IPS DF 6.9 (cell line): ENCODE measurements around the gene MACROD2.

ENCODE experiments used
- DNase-seq: peaks from one replicate; pipeline ENCODE4 v3.0.0-alpha.2; 2013; ENCODE audit warnings: low read depth, low spot score
- H3K27ac ChIP-seq: one replicate; pipeline ENCODE4 v1.5.1; 2013; ENCODE audit warnings: low read length, control low read depth
- H3K27me3 ChIP-seq: 2 replicates; pipeline ENCODE4 v1.6.1; 2013; ENCODE audit warnings: mild to moderate bottlenecking, low read length; ENCODE audit not compliant: control insufficient read depth, insufficient read depth
- H3K36me3 ChIP-seq: 2 replicates; pipeline ENCODE4 v1.6.1; 2013; ENCODE audit warnings: low read length; ENCODE audit not compliant: control insufficient read depth, insufficient read depth
- H3K4me1 ChIP-seq: 2 replicates; pipeline ENCODE4 v1.6.1; 2013; ENCODE audit warnings: low read length; ENCODE audit not compliant: control insufficient read depth, insufficient read depth
- H3K4me3 ChIP-seq: 2 replicates; pipeline ENCODE4 v1.5.1; 2013; ENCODE audit warnings: mild to moderate bottlenecking, low read length
- H3K9me3 ChIP-seq: 2 replicates; pipeline ENCODE4 v1.6.1; 2013; ENCODE audit warnings: low read length, inconsistent platforms; ENCODE audit not compliant: control insufficient read depth, insufficient read depth
- WGBS: extraction: QIAGEN DNeasy Blood & Tissue Kit; methylation state at CpG from one replicate; pipeline ENCODE4 v1.1.7; 2013; ENCODE audit warnings: mixed read lengths, missing lambda C conversion rate; ENCODE audit not compliant: insufficient read length, insufficient coverage; 5-methylcytosine and 5-hydroxymethylcytosine counted together

Gene MACROD2

GRCh38 chr20:14685183-14685582, 689.9 kb downstream of the MACROD2 start:
- Histone ChIP-seq H3K4me3 (no peak overlapping the region), H3K4me1 (no peaks in the 10 kb centered on the region), H3K27me3 (no peaks in the 10 kb centered on the region), H3K36me3 (no peaks in the 10 kb centered on the region), H3K9me3 (no peaks in the 10 kb centered on the region), H3K27ac (no peak overlapping the region)
- WGBS: no CpG with 5 or more reads among the region's 3 CpGs
- no peak for DNase-seq

GRCh38 chr20:14687313-14687712, 692.0 kb downstream of the MACROD2 start:
- no peaks in the 10 kb centered on the region for H3K27me3 ChIP-seq
- no peaks in the 10 kb centered on the region for H3K4me1 ChIP-seq
- no peaks in the 10 kb centered on the region for H3K36me3 ChIP-seq
- DNase-seq: no peak
- no peaks in the 10 kb centered on the region for H3K9me3 ChIP-seq
- no CpG with 5 or more reads among the region's 2 CpGs for WGBS
- no peak overlapping the region for H3K27ac ChIP-seq
- no peak overlapping the region for H3K4me3 ChIP-seq

GRCh38 chr20:14688005-14688404, 692.7 kb downstream of the MACROD2 start:
- Histone ChIP-seq H3K27me3 (no peaks in the 10 kb centered on the region), H3K36me3 (no peaks in the 10 kb centered on the region), H3K27ac (no peak overlapping the region), H3K4me1 (no peaks in the 10 kb centered on the region), H3K4me3 (no peak overlapping the region), H3K9me3 (no peaks in the 10 kb centered on the region)
- WGBS: no CpG with 5 or more reads among the region's 2 CpGs
- no peak for DNase-seq

DNA sequence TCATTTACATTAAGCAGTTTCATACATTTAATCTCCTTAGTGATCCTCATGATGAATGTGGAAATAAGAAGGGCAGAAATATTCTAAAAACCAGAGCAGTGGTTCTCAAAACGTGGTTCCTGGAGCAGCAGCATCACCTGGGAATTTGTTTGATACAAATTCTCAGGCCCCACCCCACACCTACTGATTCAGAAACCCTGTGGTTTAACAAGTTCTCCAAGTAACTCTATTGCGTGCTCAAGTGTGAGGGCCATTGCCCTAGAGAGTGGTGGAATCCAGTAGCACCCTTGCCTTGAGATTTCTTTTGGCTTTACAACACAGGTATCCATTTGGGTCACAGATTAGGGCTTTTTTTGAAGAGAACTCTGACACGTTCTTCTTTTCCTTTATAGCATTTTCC, 696.7 kb downstream of the MACROD2 start:
- no CpG with 5 or more reads among the region's 3 CpGs for WGBS
- no peaks in the 10 kb centered on the region for H3K9me3 ChIP-seq

DNA sequence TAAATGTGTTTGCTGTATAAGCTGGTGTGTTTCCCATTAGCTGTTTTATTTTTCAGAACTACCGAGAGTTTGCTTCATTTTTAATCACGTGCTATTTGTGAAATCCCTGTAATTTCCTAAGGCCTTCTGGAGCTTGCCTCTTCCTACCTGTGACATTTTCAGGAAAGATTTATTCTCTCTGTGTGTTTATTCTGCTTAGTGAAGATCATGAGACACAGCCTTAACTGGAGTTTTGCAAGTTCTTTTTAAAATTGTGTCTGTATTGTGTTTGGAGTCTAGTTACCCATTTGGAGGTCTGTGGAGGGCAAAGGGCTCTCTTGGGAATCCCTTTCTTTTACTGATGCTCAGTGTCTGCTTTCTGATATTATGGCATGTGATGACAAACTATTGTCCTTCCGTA, 701.2 kb downstream of the MACROD2 start:
- H3K27me3 ChIP-seq: no peaks in the 10 kb centered on the region
- no peak for DNase-seq
- WGBS: no CpG with 5 or more reads among the region's 3 CpGs
- H3K4me1 ChIP-seq: no peaks in the 10 kb centered on the region
- H3K9me3 ChIP-seq: no peaks in the 10 kb centered on the region
- H3K36me3 ChIP-seq: no peaks in the 10 kb centered on the region
- no peak overlapping the region for H3K4me3 ChIP-seq
- no peak overlapping the region for H3K27ac ChIP-seq

More for the DNA sequence above, 696.7 kb downstream of the MACROD2 start:
- H3K4me3 ChIP-seq: no peak overlapping the region
- no peak for DNase-seq
- H3K27ac ChIP-seq: no peak overlapping the region
- no peaks in the 10 kb centered on the region for H3K27me3 ChIP-seq
- no peaks in the 10 kb centered on the region for H3K36me3 ChIP-seq
- H3K4me1 ChIP-seq: no peaks in the 10 kb centered on the region

DNA sequence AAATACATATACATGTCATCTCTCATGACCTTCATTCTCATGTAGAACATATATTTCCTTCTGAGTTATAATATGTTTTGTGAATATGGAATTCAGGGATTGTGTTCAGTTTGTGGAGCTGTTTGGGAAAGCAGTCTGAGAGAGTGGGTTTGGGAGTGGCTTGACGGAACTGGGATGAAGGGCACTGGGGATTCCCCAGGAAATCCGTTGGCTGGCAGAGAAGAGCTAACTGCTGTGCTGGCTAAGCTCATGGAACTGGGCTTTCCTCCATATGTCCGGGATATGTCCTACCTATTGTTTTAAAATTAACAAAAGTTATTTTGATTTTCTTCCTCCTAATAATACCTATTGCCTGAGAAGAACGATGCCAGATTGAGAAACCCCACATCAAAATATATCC, 701.6 kb downstream of the MACROD2 start:
- Histone ChIP-seq H3K27ac (no peak overlapping the region), H3K9me3 (no peaks in the 10 kb centered on the region), H3K4me3 (no peak overlapping the region), H3K4me1 (no peaks in the 10 kb centered on the region), H3K27me3 (no peaks in the 10 kb centered on the region), H3K36me3 (no peaks in the 10 kb centered on the region)
- no CpG with 5 or more reads among the region's 4 CpGs for WGBS
- DNase-seq: no peak

GRCh38 chr20:14698125-14698524, 702.8 kb downstream of the MACROD2 start:
- no CpG with 5 or more reads among the region's 4 CpGs for WGBS
- no peaks in the 10 kb centered on the region for H3K4me1 ChIP-seq
- no peak for DNase-seq
- no peaks in the 10 kb centered on the region for H3K36me3 ChIP-seq
- no peaks in the 10 kb centered on the region for H3K27me3 ChIP-seq
- no peak overlapping the region for H3K4me3 ChIP-seq
- no peaks in the 10 kb centered on the region for H3K9me3 ChIP-seq
- H3K27ac ChIP-seq: no peak overlapping the region

GRCh38 chr20:14698605-14699373, 703.5 kb downstream of the MACROD2 start:
- no peaks in the 10 kb centered on the region for H3K4me1 ChIP-seq

DNA sequence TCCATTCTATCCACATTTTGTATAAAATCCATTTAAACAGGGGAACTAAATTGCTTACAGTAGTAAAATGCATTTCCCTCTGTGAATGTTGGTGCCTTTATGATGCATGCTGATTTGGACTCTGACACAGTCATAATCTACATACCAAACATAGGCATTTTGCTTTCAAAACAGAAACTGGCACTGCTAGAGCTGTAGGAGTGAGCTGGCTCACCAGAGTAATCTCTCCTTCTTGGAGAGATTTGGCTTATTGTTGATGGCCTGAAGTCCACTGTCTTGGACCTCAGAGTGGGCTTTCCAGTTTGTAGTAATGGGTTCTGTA, 705.3 kb downstream of the MACROD2 start:
- no peaks in the 10 kb centered on the region for H3K36me3 ChIP-seq
- H3K27ac ChIP-seq: no peak overlapping the region
- no peak overlapping the region for H3K4me3 ChIP-seq
- no peaks in the 10 kb centered on the region for H3K4me1 ChIP-seq
- H3K9me3 ChIP-seq: no peaks in the 10 kb centered on the region
- H3K27me3 ChIP-seq: no peaks in the 10 kb centered on the region
- DNase-seq: no peak

More at GRCh38 chr20:14698605-14699373, 703.5 kb downstream of the MACROD2 start:
- WGBS: no CpG with 5 or more reads among the region's 3 CpGs
- Histone ChIP-seq H3K27me3 (no peaks in the 10 kb centered on the region), H3K27ac (no peak overlapping the region), H3K4me3 (no peak overlapping the region), H3K36me3 (no peaks in the 10 kb centered on the region), H3K9me3 (no peaks in the 10 kb centered on the region)
- DNase-seq: no peak

DNA sequence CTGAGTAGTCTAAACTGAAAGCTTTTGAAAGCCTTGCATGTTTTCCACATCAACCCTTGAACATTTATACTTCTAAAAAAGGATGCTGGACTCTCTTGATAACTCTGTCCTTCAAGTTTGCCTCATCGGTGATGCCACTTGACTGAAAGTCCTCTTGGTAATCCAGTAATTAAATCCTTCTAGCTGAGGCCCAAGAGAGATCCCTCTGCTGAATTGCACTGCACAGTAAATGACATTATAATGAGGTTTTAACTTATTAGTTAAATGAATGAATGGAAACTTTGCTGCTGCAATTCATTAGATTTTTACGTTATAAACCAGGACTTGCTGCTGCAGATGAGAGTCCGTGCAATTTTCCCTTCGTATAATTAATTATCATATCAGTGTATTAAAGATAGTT, 706.0 kb downstream of the MACROD2 start:
- H3K36me3 ChIP-seq: no peaks in the 10 kb centered on the region
- no peaks in the 10 kb centered on the region for H3K4me1 ChIP-seq
- no peak for DNase-seq
- no peak overlapping the region for H3K4me3 ChIP-seq
- H3K27me3 ChIP-seq: no peaks in the 10 kb centered on the region
- WGBS: no CpG with 5 or more reads among the region's 4 CpGs
- H3K9me3 ChIP-seq: no peaks in the 10 kb centered on the region
- H3K27ac ChIP-seq: no peak overlapping the region

DNA sequence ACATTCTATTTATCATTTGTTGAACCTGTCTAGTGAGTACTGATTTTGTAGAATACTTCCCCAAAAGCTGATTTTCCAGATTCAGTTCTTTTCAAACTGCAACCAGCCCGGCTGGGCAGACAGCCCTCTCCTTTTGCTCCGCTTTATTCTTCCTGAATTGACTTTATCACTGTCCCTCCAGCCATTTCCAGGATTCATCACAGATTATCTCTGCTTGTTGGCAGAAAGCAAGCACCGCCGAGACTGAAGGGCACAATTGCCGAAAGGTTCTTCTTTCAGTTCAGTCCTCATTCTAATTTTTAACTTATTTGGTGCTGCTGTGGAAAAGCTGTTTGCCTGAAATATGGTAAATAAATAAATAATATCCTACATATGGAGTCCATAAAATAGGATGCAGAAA, 711.2 kb downstream of the MACROD2 start:
- H3K9me3 ChIP-seq: no peaks in the 10 kb centered on the region
- no peak overlapping the region for H3K27ac ChIP-seq
- no peak for DNase-seq
- H3K4me3 ChIP-seq: no peak overlapping the region
- H3K36me3 ChIP-seq: no peaks in the 10 kb centered on the region
- H3K27me3 ChIP-seq: no peaks in the 10 kb centered on the region
- WGBS: no CpG with 5 or more reads among the region's 5 CpGs
- peaks cover 1% of the 10 kb centered on the region; the same call in 1 of the 2 replicates for H3K4me1 ChIP-seq
